HG02642 (cell line): ENCODE measurements around the gene LUC7L.
"Not testable (repeated sequence)": the region's sequence is repeated elsewhere in the genome, so short reads cannot be mapped to it uniquely, and the experiment has no call there.

Experiments used
- ATAC-seq: cut with Tn5 transposase; IDR thresholded peaks from one replicate; pipeline ENCODE4 v1.9.1; 2021; ENCODE audit warnings: mild to moderate bottlenecking; ENCODE audit not compliant: unreplicated experiment, poor library complexity

The LUC7L gene

GRCh38 chr16:230949-231348 is 1.7 kb upstream of the LUC7L start:
- no peak for ATAC-seq

GRCh38 chr16:230351-230750 is 1.1 kb upstream of the LUC7L start:
- ATAC-seq: not testable (repeated sequence)

GRCh38 chr16:229731-230281 is 557 bp upstream of the LUC7L start:
- ATAC-seq: no peak

GRCh38 chr16:228151-228851 is 948 bp downstream of the LUC7L start:
- ATAC-seq: peak; percentile 4

GRCh38 chr16:220021-220420 is 9.2 kb downstream of the LUC7L start:
- no peak for ATAC-seq

- ATAC-seq: no peak
Observed at GRCh38 chr16:212999-213398, 16.2 kb downstream of the LUC7L start.

GRCh38 chr16:211631-212180 is 17.5 kb downstream of the LUC7L start:
- ATAC-seq: not testable (repeated sequence)

GRCh38 chr16:209359-209758 is 19.9 kb downstream of the LUC7L start:
- not testable (repeated sequence) for ATAC-seq

GRCh38 chr16:204046-204445 is 25.2 kb downstream of the LUC7L start:
- not testable (repeated sequence) for ATAC-seq

- ATAC-seq: no peak
Observed at GRCh38 chr16:203246-203645, 26.0 kb downstream of the LUC7L start.

GRCh38 chr16:200388-200787 is 28.9 kb downstream of the LUC7L start:
- ATAC-seq: no peak

GRCh38 chr16:194516-194915 is 34.7 kb downstream of the LUC7L start:
- no peak for ATAC-seq

- ATAC-seq: no peak
Observed at GRCh38 chr16:193441-193840, 35.8 kb downstream of the LUC7L start.

- ATAC-seq: no peak
Observed at GRCh38 chr16:192686-193085, 36.6 kb downstream of the LUC7L start.

- no peak for ATAC-seq
Observed at GRCh38 chr16:191831-192230, 37.4 kb downstream of the LUC7L start.

- no peak for ATAC-seq
Observed at GRCh38 chr16:189604-190186, 39.6 kb downstream of the LUC7L start.

GRCh38 chr16:188674-189073 is 40.6 kb downstream of the LUC7L start:
- ATAC-seq: no peak

GRCh38 chr16:187330-187729 is 41.9 kb downstream of the LUC7L start:
- ATAC-seq: no peak

GRCh38 chr16:185691-186090 is 43.6 kb downstream of the LUC7L start:
- ATAC-seq: no peak

- no peak for ATAC-seq
Observed at GRCh38 chr16:185213-185612, 44.0 kb downstream of the LUC7L start.

- ATAC-seq: no peak
Observed at GRCh38 chr16:183005-183404, 46.2 kb downstream of the LUC7L start.
